ENCODE data around the gene YTHDF1. TPM values are rescaled to one million over a fixed set of nuclear protein-coding genes. Genes with fewer than 3 reads are reported as not detected.

The YTHDF1 gene
- total RNA-seq, 1 experiment from 2014 or later, result 196 TPM

- CTCF ChIA-PET, result interaction anchor here (0.7 to 4.3 kb wide), 6 partner anchors 8 to 289 kb away, joined by 3 to 122 read pairs (median 8); partner anchors contain the start of gene BIRC7
- BruUV-seq (replicated peaks), result no TSS peak
- Histone ChIP-seq H3K4me3 (ENCODE audit: low read depth, low read length) (no peak overlapping the region), H3K36me3 (ENCODE audit: control insufficient read depth, insufficient read depth, low read length) (no peaks in the 10 kb centered on the region), H3K9me3 (no peaks in the 10 kb centered on the region), H3K4me1 (peaks cover 23% of the 10 kb centered on the region), H3K27me3 (replicated peaks; ENCODE audit: control insufficient read depth, insufficient read depth, low read length) (no peaks in the 10 kb centered on the region)
- TF ChIP-seq CTCF (IDR thresholded peaks at IDR 0.05; ENCODE audit: insufficient read depth in 1 of 2, low read depth in 1 of 2, low read length in 1 of 2, severe bottlenecking in 1 of 2, unreplicated experiment in 1 of 2), result no peak
- POLR2A ChIA-PET, result interaction anchor here (0.6 kb wide), 1 partner anchor 704 kb away, joined by 12 read pairs; no protein-coding TSS in a partner anchor
- Mint-ChIP-seq H3K27me3 (ENCODE audit: insufficient read depth, unreplicated experiment) (no peaks in the 10 kb centered on the region), H3K36me3 (ENCODE audit: insufficient read depth, unreplicated experiment) (no peaks in the 10 kb centered on the region), H3K4me3 (ENCODE audit: unreplicated experiment) (no peak overlapping the region), H3K9me3 (ENCODE audit: unreplicated experiment) (no peaks in the 10 kb centered on the region), H3K27ac (ENCODE audit: unreplicated experiment) (no peak overlapping the region), H3K4me1 (ENCODE audit: low read depth, unreplicated experiment) (peaks cover 7% of the 10 kb centered on the region)
- intact Hi-C loops (cut with micrococcal nuclease; ENCODE audit: unreplicated experiment), result no loop called here
- DNase-seq, result no peak
Measured at GRCh38 chr20:63226042-63226943, 10.4 kb upstream of the YTHDF1 start.

DNA sequence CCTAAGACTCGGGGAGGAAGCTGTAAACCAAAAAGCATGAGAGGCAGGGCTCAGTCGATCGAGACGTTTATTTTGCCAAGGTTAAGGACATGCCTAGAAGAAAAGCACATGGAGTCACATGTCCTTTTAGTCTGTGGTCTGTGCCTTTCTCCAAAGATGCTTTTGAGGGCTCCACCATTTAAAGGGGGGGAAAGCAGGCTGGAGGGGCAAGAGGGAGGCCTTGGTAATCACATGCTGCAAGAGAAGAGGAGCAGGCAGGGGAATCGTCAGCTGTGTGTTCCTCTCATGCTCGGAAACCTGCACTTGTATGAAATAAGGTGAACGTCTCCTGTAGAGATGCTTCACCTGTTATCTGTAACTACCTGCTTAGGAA lies 9.1 kb upstream of the YTHDF1 start:
- no peaks in the 10 kb centered on the region for H3K9me3 Mint-ChIP-seq (ENCODE audit: unreplicated experiment)
- no peaks in the 10 kb centered on the region for H3K27me3 ChIP-seq (replicated peaks; ENCODE audit: control insufficient read depth, insufficient read depth, low read length)
- H3K27me3 Mint-ChIP-seq (ENCODE audit: insufficient read depth, unreplicated experiment), result peaks cover 1% of the 10 kb centered on the region
- intact Hi-C loops (cut with micrococcal nuclease; ENCODE audit: unreplicated experiment), result no loop called here
- no peak overlapping the region for H3K4me3 ChIP-seq (ENCODE audit: low read depth, low read length)
- POLR2A ChIA-PET, result no interaction called here
- H3K4me3 Mint-ChIP-seq (ENCODE audit: unreplicated experiment), result no peak overlapping the region
- no peak for TF ChIP-seq CTCF (IDR thresholded peaks at IDR 0.05; ENCODE audit: insufficient read depth in 1 of 2, low read depth in 1 of 2, low read length in 1 of 2, severe bottlenecking in 1 of 2, unreplicated experiment in 1 of 2)
- peaks cover 7% of the 10 kb centered on the region for H3K4me1 Mint-ChIP-seq (ENCODE audit: low read depth, unreplicated experiment)
- no peaks in the 10 kb centered on the region for H3K36me3 Mint-ChIP-seq (ENCODE audit: insufficient read depth, unreplicated experiment)
- BruUV-seq (replicated peaks), result no TSS peak
- no peak overlapping the region for H3K27ac Mint-ChIP-seq (ENCODE audit: unreplicated experiment)
- DNase-seq, result no peak
- no peaks in the 10 kb centered on the region for H3K9me3 ChIP-seq
- CTCF ChIA-PET, result interaction anchor here (2.6 to 4.3 kb wide), 8 partner anchors 9 to 156 kb away, joined by 10 to 122 read pairs (median 28); partner anchors contain the start of genes ARFGAP1 and BIRC7
- no peaks in the 10 kb centered on the region for H3K36me3 ChIP-seq (ENCODE audit: control insufficient read depth, insufficient read depth, low read length)
- H3K4me1 ChIP-seq, result peaks cover 19% of the 10 kb centered on the region

DNA sequence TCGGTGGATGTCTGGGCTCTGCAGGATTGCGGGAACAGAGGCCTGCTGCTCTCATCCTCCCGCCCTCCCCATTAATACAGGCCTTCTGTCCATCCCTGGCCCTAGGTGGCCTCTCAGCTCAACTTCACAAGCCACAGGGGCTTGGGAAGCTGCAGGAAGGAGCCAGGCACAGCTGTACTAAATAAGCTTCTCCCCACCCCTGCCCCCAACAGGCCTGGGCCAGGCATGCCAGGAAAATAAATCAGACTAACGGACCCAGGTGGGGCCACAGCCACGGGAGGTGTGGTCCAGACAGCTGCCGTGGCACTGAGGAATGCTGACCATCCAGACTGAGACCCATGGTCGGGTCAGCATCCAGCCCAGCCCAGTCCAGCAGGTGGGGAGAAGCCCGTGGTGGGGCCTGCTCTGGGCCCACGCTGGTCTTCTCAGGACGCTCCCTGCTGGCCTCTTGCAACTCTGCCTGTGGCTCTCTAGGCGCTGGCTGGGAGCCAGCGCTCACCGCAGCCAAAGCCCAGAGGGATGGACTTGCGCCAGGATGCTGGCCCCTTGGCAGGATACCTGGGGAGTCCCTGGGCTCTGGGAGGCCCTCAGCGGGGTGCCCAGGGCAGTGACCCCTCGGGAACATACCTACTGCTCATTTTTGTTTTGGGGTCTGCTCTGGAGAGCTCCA lies 8.6 kb upstream of the YTHDF1 start:
- Mint-ChIP-seq H3K27me3 (ENCODE audit: insufficient read depth, unreplicated experiment) (peaks cover 3% of the 10 kb centered on the region), H3K27ac (ENCODE audit: unreplicated experiment) (no peak overlapping the region), H3K9me3 (ENCODE audit: unreplicated experiment) (no peaks in the 10 kb centered on the region), H3K4me3 (ENCODE audit: unreplicated experiment) (no peak overlapping the region), H3K36me3 (ENCODE audit: insufficient read depth, unreplicated experiment) (no peaks in the 10 kb centered on the region), H3K4me1 (ENCODE audit: low read depth, unreplicated experiment) (peaks cover 7% of the 10 kb centered on the region)
- BruUV-seq (replicated peaks), result no TSS peak
- peak in 1 of 2 experiments; percentile 51 for DNase-seq
- H3K27me3 ChIP-seq (replicated peaks; ENCODE audit: control insufficient read depth, insufficient read depth, low read length), result no peaks in the 10 kb centered on the region
- H3K36me3 ChIP-seq (ENCODE audit: control insufficient read depth, insufficient read depth, low read length), result no peaks in the 10 kb centered on the region
- intact Hi-C loops (cut with micrococcal nuclease; ENCODE audit: unreplicated experiment), result loop anchor here (5.0 kb wide), 1 partner anchor 158 kb away; no protein-coding TSS in a partner anchor
- peaks cover 18% of the 10 kb centered on the region for H3K4me1 ChIP-seq
- ChIA-PET CTCF (interaction anchor here (0.5 to 4.3 kb wide), 25 partner anchors 10 to 296 kb away, joined by 3 to 122 read pairs (median 15); partner anchors contain the start of genes ARFGAP1, BIRC7 and PPDPF), POLR2A (interaction anchor here (1.4 kb wide), 1 partner anchor 49 kb away, joined by 8 read pairs; the partner anchor contains the start of gene ARFGAP1)
- H3K9me3 ChIP-seq, result no peaks in the 10 kb centered on the region
- peak in 1 of 2 experiments; percentile 17 for TF ChIP-seq CTCF (IDR thresholded peaks at IDR 0.05; ENCODE audit: insufficient read depth in 1 of 2, low read depth in 1 of 2, low read length in 1 of 2, severe bottlenecking in 1 of 2, unreplicated experiment in 1 of 2)
- H3K4me3 ChIP-seq (ENCODE audit: low read depth, low read length), result no peak overlapping the region

All from Caco-2 (cell line).